HEK293T (cell line): ENCODE data around the gene VWA1.

Experiments
- ELF4 ChIP-seq: fragments of 450-650 bp; IDR thresholded peaks from 2 replicates; pipeline ENCODE4 v1.6.1; 2017; ENCODE audit warnings: antibody characterized with exemption
- FOXA1 ChIP-seq: fragments of 450-650 bp; IDR thresholded peaks from 2 replicates; pipeline ENCODE4 v1.6.1; 2016; ENCODE audit warnings: mild to moderate bottlenecking
- FOXK2 ChIP-seq: fragments of 450-650 bp; IDR thresholded peaks from 2 replicates; pipeline ENCODE4 v1.6.1; 2016; ENCODE audit warnings: mild to moderate bottlenecking
- FOXM1 ChIP-seq: fragments of 450-650 bp; IDR thresholded peaks from 2 replicates; pipeline ENCODE4 v1.6.1; 2017; ENCODE audit warnings: mild to moderate bottlenecking, borderline replicate concordance
- HDGF ChIP-seq: fragments of 450-650 bp; IDR thresholded peaks from 2 replicates; pipeline ENCODE4 v1.6.1; 2017; ENCODE audit warnings: antibody characterized with exemption, borderline replicate concordance
- LEF1 ChIP-seq: fragments of 450-650 bp; IDR thresholded peaks from 2 replicates; pipeline ENCODE4 v1.6.1; 2017; ENCODE audit warnings: mild to moderate bottlenecking, borderline replicate concordance
- SP1 ChIP-seq: fragments of 450-650 bp; IDR thresholded peaks from 2 replicates; pipeline ENCODE4 v1.6.1; 2017
- SUZ12 ChIP-seq: fragments of 450-650 bp; IDR thresholded peaks from 2 replicates; pipeline ENCODE4 v1.6.1; 2016; ENCODE audit warnings: mild to moderate bottlenecking

DNA sequence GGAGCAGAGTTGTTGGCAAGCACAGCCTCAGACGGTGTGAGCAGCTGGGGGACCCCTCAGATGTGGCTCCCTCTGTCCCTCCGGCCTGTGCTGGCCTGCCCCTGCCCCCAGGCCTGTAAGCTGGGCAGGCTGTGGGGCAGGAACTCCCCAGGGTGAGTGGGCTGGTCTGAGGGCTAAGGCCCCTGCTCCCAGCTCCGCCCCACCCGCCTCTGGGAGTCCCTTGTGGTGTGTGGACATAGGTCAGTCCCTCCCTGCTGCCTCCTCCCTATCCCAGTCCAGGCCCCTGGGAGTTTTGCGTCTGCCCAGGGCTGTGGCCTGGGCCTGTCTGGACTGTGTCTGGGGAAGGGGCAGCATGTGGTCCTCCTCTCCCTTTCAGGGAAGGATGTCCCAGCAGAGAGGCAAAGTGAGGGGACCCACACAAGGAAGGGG lies 3.6 kb upstream of the VWA1 start:
- no peak for TF ChIP-seq FOXK2
- TF ChIP-seq SUZ12: no peak
- TF ChIP-seq SP1: no peak
- TF ChIP-seq HDGF: no peak
- TF ChIP-seq LEF1: no peak
- no peak for TF ChIP-seq FOXM1
- TF ChIP-seq FOXA1: no peak
- no peak for TF ChIP-seq ELF4
